ENCODE data around the gene USP33. TPM values are rescaled to one million over a fixed set of nuclear protein-coding genes. Genes with fewer than 3 reads are reported as not detected.
A peak's percentile ranks its signal among the peaks of the same experiment; 100 is the strongest.

The USP33 gene
- total RNA-seq, 1 donor from 2014 or later, result 36.6 TPM

- TF ChIP-seq CTCF (IDR thresholded peaks at IDR 0.05; ENCODE audit: insufficient read depth, low read length, severe bottlenecking), result no peak
- Histone ChIP-seq H3K36me3 (ENCODE audit: control insufficient read depth, insufficient read depth, low read length) (no peaks in the 10 kb centered on the region), H3K27me3 (ENCODE audit: control insufficient read depth, insufficient read depth, low read length) (no peaks in the 10 kb centered on the region), H3K4me3 (ENCODE audit: low read depth, low read length) (no peak overlapping the region)
- no peak for FAIRE-seq
- DNase-seq (ENCODE audit: low read depth), result peak; percentile 5
Observed at GRCh38 chr1:77697441-77697840, 62.2 kb downstream of the USP33 start.

- no peak for TF ChIP-seq CTCF (IDR thresholded peaks at IDR 0.05; ENCODE audit: insufficient read depth, low read length, severe bottlenecking)
- no peak for FAIRE-seq
- Histone ChIP-seq H3K4me3 (ENCODE audit: low read depth, low read length) (no peak overlapping the region), H3K36me3 (ENCODE audit: control insufficient read depth, insufficient read depth, low read length) (peaks cover 2% of the 10 kb centered on the region), H3K27me3 (ENCODE audit: control insufficient read depth, insufficient read depth, low read length) (no peaks in the 10 kb centered on the region)
- no peak for DNase-seq (ENCODE audit: low read depth)
Observed at GRCh38 chr1:77688939-77689338, 70.7 kb downstream of the USP33 start.

- peak; percentile 14 for TF ChIP-seq CTCF (IDR thresholded peaks at IDR 0.05; ENCODE audit: insufficient read depth, low read length, severe bottlenecking)
- H3K36me3 ChIP-seq (ENCODE audit: control insufficient read depth, insufficient read depth, low read length), result peaks cover 2% of the 10 kb centered on the region
- no peak overlapping the region for H3K4me3 ChIP-seq (ENCODE audit: low read depth, low read length)
- no peaks in the 10 kb centered on the region for H3K27me3 ChIP-seq (ENCODE audit: control insufficient read depth, insufficient read depth, low read length)
- FAIRE-seq (no peak), DNase-seq (ENCODE audit: low read depth) (no peak)
Observed at GRCh38 chr1:77687519-77687906, 72.1 kb downstream of the USP33 start.

- no peak for TF ChIP-seq CTCF (IDR thresholded peaks at IDR 0.05; ENCODE audit: insufficient read depth, low read length, severe bottlenecking)
- no peak for FAIRE-seq
- Histone ChIP-seq H3K4me3 (ENCODE audit: low read depth, low read length) (no peak overlapping the region), H3K36me3 (ENCODE audit: control insufficient read depth, insufficient read depth, low read length) (peaks cover 2% of the 10 kb centered on the region), H3K27me3 (ENCODE audit: control insufficient read depth, insufficient read depth, low read length) (no peaks in the 10 kb centered on the region)
- no peak for DNase-seq (ENCODE audit: low read depth)
Observed at GRCh38 chr1:77686796-77687518, 72.7 kb downstream of the USP33 start.

- Histone ChIP-seq H3K4me3 (ENCODE audit: low read depth, low read length) (peak overlapping the region; percentile 70), H3K36me3 (ENCODE audit: control insufficient read depth, insufficient read depth, low read length) (no peaks in the 10 kb centered on the region), H3K27me3 (ENCODE audit: control insufficient read depth, insufficient read depth, low read length) (no peaks in the 10 kb centered on the region)
- FAIRE-seq (no peak), DNase-seq (ENCODE audit: low read depth) (peak; percentile 69)
- peak; percentile 82 for TF ChIP-seq CTCF (IDR thresholded peaks at IDR 0.05; ENCODE audit: insufficient read depth, low read length, severe bottlenecking)
Observed at GRCh38 chr1:77683160-77684148, 76.2 kb downstream of the USP33 start.
